H1 (cell line): Measurements from ENCODE around the gene ING4. TPM values are rescaled to one million over a fixed set of nuclear protein-coding genes. Genes with fewer than 3 reads are reported as not detected.

Experiments used
- CTCF ChIA-PET: fragments of 300-600 bp; sonication (Branson Sonifier 250); formaldehyde crosslinking; loops from one replicate; lab custom pipeline; 2021; ENCODE audit not compliant: partially characterized antibody; lab: Charles Lee
- POLR2A ChIA-PET: fragments of 300-600 bp; sonication (Branson Sonifier 250); formaldehyde crosslinking; loops from one replicate; lab custom pipeline; 2021; ENCODE audit warnings: inconsistent platforms; ENCODE audit not compliant: partially characterized antibody; lab: Charles Lee
- DNase-seq, 2 experiments: peaks; one replicate each; pipeline versions ENCODE4 v3.0.0 to v3.0.0-alpha.2; 2010 to 2022; ENCODE audit warnings: low spot score in 2 of 2, low read depth in 1 of 2, mixed read lengths in 1 of 2
- FAIRE-seq: peaks from 2 replicates; lab custom pipeline; 2011; peaks lifted over from hg19 to GRCh38; lab: Jason Lieb, UNC
- H2AFZ ChIP-seq: 2 replicates; pipeline ENCODE4 v1.8.1; 2012; ENCODE audit warnings: low read length, inconsistent platforms
- H2AK5ac ChIP-seq: 2 replicates; pipeline ENCODE4 v1.6.1; 2013; ENCODE audit warnings: low read depth, low read length
- H2BK120ac ChIP-seq: replicated peaks from 2 replicates; pipeline ENCODE3; 2013; ENCODE audit warnings: low read depth, low read length, inconsistent platforms
- H2BK12ac ChIP-seq: 2 replicates; pipeline ENCODE4 v1.6.1; 2013; ENCODE audit warnings: low read depth, low read length
- H2BK15ac ChIP-seq: 2 replicates; pipeline ENCODE4 v1.6.1; 2013; ENCODE audit warnings: low read length
- H2BK20ac ChIP-seq: 2 replicates; pipeline ENCODE4 v1.6.1; 2013; ENCODE audit warnings: low read length
- H2BK5ac ChIP-seq: 2 replicates; pipeline ENCODE4 v1.6.1; 2013; ENCODE audit warnings: low read depth, low read length
- H3K14ac ChIP-seq: 2 replicates; pipeline ENCODE4 v1.6.1; 2013; ENCODE audit warnings: inconsistent platforms; ENCODE audit not compliant: insufficient read length
- H3K18ac ChIP-seq: 2 replicates; pipeline ENCODE4 v1.6.1; 2013; ENCODE audit warnings: low read length; ENCODE audit errors: extremely low read depth
- H3K23ac ChIP-seq: 2 replicates; pipeline ENCODE4 v1.6.1; 2013; ENCODE audit warnings: inconsistent platforms; ENCODE audit not compliant: insufficient read length
- H3K23me2 ChIP-seq: 2 replicates; pipeline ENCODE4 v1.6.1; 2013; ENCODE audit warnings: low read depth, low read length
- H3K27ac ChIP-seq: 2 replicates; pipeline ENCODE4 v1.6.1; 2011; ENCODE audit warnings: low read depth, low read length, inconsistent platforms
- H3K27me3 ChIP-seq, 4 experiments: replicated peaks in 1 of 4; 1 replicate in 1 of 4; 2 replicates in 3 of 4; pipeline versions ENCODE4 v1.6.1 to v1.8.1; 2011 to 2013; ENCODE audit warnings: low read length in 3 of 4, mild to moderate bottlenecking in 3 of 4, inconsistent platforms in 2 of 4, mixed read lengths in 2 of 4, moderate library complexity in 1 of 4; ENCODE audit not compliant: control insufficient read depth in 3 of 4, insufficient read depth in 3 of 4; ENCODE audit errors: extremely low read depth in 1 of 4
- H3K36me3 ChIP-seq, 4 experiments: 2 replicates each; pipeline versions ENCODE4 v1.6.1 to v1.8.1; 2011 to 2013; ENCODE audit warnings: mild to moderate bottlenecking in 4 of 4, low read length in 3 of 4, moderate library complexity in 2 of 4, control low read depth in 1 of 4, inconsistent platforms in 1 of 4; ENCODE audit not compliant: insufficient read depth in 4 of 4, control insufficient read depth in 2 of 4
- H3K4ac ChIP-seq: replicated peaks from 2 replicates; pipeline ENCODE3; 2013; ENCODE audit warnings: low read length, low read depth, mixed read lengths, inconsistent platforms; ENCODE audit not compliant: insufficient read length
- H3K4me1 ChIP-seq, 4 experiments: replicated peaks in 1 of 4; 1 replicate in 1 of 4; 2 replicates in 3 of 4; pipeline versions ENCODE4 v1.6.1 to v1.8.1; 2011 to 2013; ENCODE audit warnings: low read length in 3 of 4, inconsistent platforms in 2 of 4, mixed read lengths in 1 of 4; ENCODE audit not compliant: insufficient read depth in 4 of 4, control insufficient read depth in 3 of 4
- H3K4me2 ChIP-seq, 2 experiments: 2 replicates each; pipeline versions ENCODE4 v1.6.1 to v1.8.1; 2011 to 2013; ENCODE audit warnings: low read depth in 2 of 2, low read length in 2 of 2, control low read depth in 1 of 2, inconsistent platforms in 1 of 2, mild to moderate bottlenecking in 1 of 2; ENCODE audit not compliant: insufficient read depth in 1 of 2
- H3K4me3 ChIP-seq, 4 experiments: fragments of 200-600, 300-600 bp in 1 of 4; sonication (generic), shearing (Covaris generic), sonication (Bioruptor Twin) in 1 of 4; 2 replicates each; pipeline versions ENCODE4 v1.5.1 to v1.8.1; 2011 to 2016; ENCODE audit warnings: low read length in 4 of 4, low read depth in 3 of 4, control low read depth in 2 of 4, inconsistent platforms in 2 of 4, mild to moderate bottlenecking in 2 of 4, mixed read lengths in 1 of 4, moderate library complexity in 1 of 4; ENCODE audit not compliant: insufficient read depth in 2 of 4; ENCODE audit errors: extremely low read depth in 1 of 4
- H3K56ac ChIP-seq: replicated peaks from 2 replicates; pipeline ENCODE3; 2013; ENCODE audit warnings: low read depth, mild to moderate bottlenecking, mixed read lengths, low read length, inconsistent platforms; ENCODE audit not compliant: insufficient read length
- H3K79me1 ChIP-seq: 2 replicates; pipeline ENCODE4 v1.6.1; 2013; ENCODE audit warnings: low read depth, low read length, control low read depth
- H3K79me2 ChIP-seq, 2 experiments: 2 replicates each; pipeline versions ENCODE4 v1.6.1 to v1.8.1; 2012 to 2013; ENCODE audit warnings: low read length in 2 of 2, mild to moderate bottlenecking in 2 of 2, inconsistent platforms in 1 of 2; ENCODE audit not compliant: insufficient read depth in 2 of 2, control insufficient read depth in 1 of 2
- H3K9ac ChIP-seq, 4 experiments: replicated peaks in 1 of 4; 1 replicate in 1 of 4; 2 replicates in 3 of 4; pipeline versions ENCODE4 v1.6.1 to v1.8.1; 2011 to 2013; ENCODE audit warnings: low read depth in 3 of 4, low read length in 3 of 4, control low read depth in 2 of 4, mild to moderate bottlenecking in 2 of 4, moderate library complexity in 2 of 4, inconsistent platforms in 1 of 4; ENCODE audit errors: extremely low read depth in 1 of 4
- H3K9me3 ChIP-seq, 2 experiments: 2 replicates each; pipeline versions ENCODE4 v1.6.1 to v1.8.1; 2012 to 2013; ENCODE audit warnings: mild to moderate bottlenecking in 2 of 2, moderate library complexity in 2 of 2, control low read depth in 1 of 2, inconsistent platforms in 1 of 2, low read depth in 1 of 2, low read length in 1 of 2, mixed read lengths in 1 of 2; ENCODE audit not compliant: insufficient read depth in 2 of 2
- H4K20me1 ChIP-seq, 2 experiments: replicated peaks in 1 of 2; 2 replicates each; pipeline versions ENCODE3 to v1.8.1; 2011 to 2013; ENCODE audit warnings: inconsistent platforms in 2 of 2, low read length in 2 of 2, mild to moderate bottlenecking in 1 of 2; ENCODE audit not compliant: insufficient read depth in 2 of 2, control insufficient read depth in 1 of 2
- H4K5ac ChIP-seq: 2 replicates; pipeline ENCODE4 v1.6.1; 2013; ENCODE audit warnings: low read length, low read depth, mixed read lengths, inconsistent platforms; ENCODE audit not compliant: insufficient read length
- H4K8ac ChIP-seq: 2 replicates; pipeline ENCODE4 v1.8.0; 2013; ENCODE audit warnings: mild to moderate bottlenecking, moderate library complexity, low read length, inconsistent platforms; ENCODE audit not compliant: insufficient read depth; ENCODE audit errors: extremely low read depth
- H4K91ac ChIP-seq: replicated peaks from 2 replicates; pipeline ENCODE3; 2013; ENCODE audit warnings: low read length, mixed read lengths, inconsistent platforms; ENCODE audit not compliant: insufficient read length
- BRCA1 ChIP-seq: IDR thresholded peaks from 2 replicates; pipeline ENCODE4 v1.6.1; 2012; ENCODE audit warnings: low read depth, low read length, improper control_type of control experiment
- CBX8 ChIP-seq: fragments of 300-800, 300-1000 bp; sonication (generic); IDR thresholded peaks from 2 replicates; pipeline ENCODE4 v1.7.1; 2016; ENCODE audit warnings: low read depth, low read length, borderline replicate concordance
- CHD1 ChIP-seq: IDR thresholded peaks from 2 replicates; pipeline ENCODE4 v1.6.1; 2012; ENCODE audit warnings: low read depth, low read length, improper control_type of control experiment
- KDM4A ChIP-seq: IDR thresholded peaks from one replicate; pipeline ENCODE4 v1.7.1; 2012; ENCODE audit warnings: low read depth, mild to moderate bottlenecking, moderate library complexity, low read length, inconsistent platforms; ENCODE audit not compliant: severe bottlenecking
- MAFK ChIP-seq: IDR thresholded peaks from 2 replicates; pipeline ENCODE4 v1.6.1; 2012; ENCODE audit warnings: low read depth, mild to moderate bottlenecking, improper control_type of control experiment, low read length
- NRF1 ChIP-seq: IDR thresholded peaks from 2 replicates; pipeline ENCODE4 v1.6.1; 2011; ENCODE audit warnings: mild to moderate bottlenecking, low read depth, low read length, improper control_type of control experiment
- SRF ChIP-seq: IDR thresholded peaks from 2 replicates; pipeline ENCODE4 v1.6.1; 2011; ENCODE audit warnings: mild to moderate bottlenecking, low read depth, low read length, moderate library complexity
- TEAD4 ChIP-seq: IDR thresholded peaks from 2 replicates; pipeline ENCODE4 v1.6.1; 2012; ENCODE audit warnings: low read depth, low read length, inconsistent platforms, mixed read lengths
- WGBS, 2 experiments: shearing (Covaris generic) in 1 of 2; methylation state at CpG; one replicate each; pipeline versions ENCODE4 v1.1.6 to v1.1.7; 2013 to 2015; ENCODE audit warnings: low lambda C conversion rate in 2 of 2, mixed read lengths in 2 of 2, inconsistent platforms in 1 of 2, low coverage in 1 of 2, missing lambda C conversion rate in 1 of 2; ENCODE audit not compliant: insufficient replicate concordance in 2 of 2, insufficient coverage in 1 of 2, insufficient read length in 1 of 2; ENCODE audit errors: extremely low coverage in 1 of 2, missing lambda C conversion rate in 1 of 2; 5-methylcytosine and 5-hydroxymethylcytosine counted together
- polyA plus RNA-seq, 7 experiments: library from polyadenylated mRNA; depleted of rRNA in 3 of 7; stranded (reverse) in 5 of 7; unstranded in 2 of 7; fragments of >200 nt in 5 of 7; fragments of 200-250 nt in 2 of 7; gene quantifications; 1 replicate in 5 of 7; 2 replicates in 1 of 7; 4 replicates in 1 of 7; pipeline versions ENCODE4 v1.2.1 to v1.2.3, GENCODE V29; 2011 to 2013; ENCODE audit warnings: missing spikeins in 2 of 7, mixed read lengths in 2 of 7
- total RNA-seq: library from RNA; stranded (reverse); fragmentation: NEBNext Ultra II Directional; extraction: Animal tissue kit (Norgen Biotek cat#: 25700); gene quantifications from 2 replicates; pipeline ENCODE4 v1.2.1, GENCODE V29; 2021

The ING4 gene
- total and polyA plus RNA-seq, 2 of the 8 experiments (the other 6 are each of a cell fraction or from before 2014, with no cell fraction given) = 22.9 to 28.6 TPM

GRCh38 chr12:6620885-6621274, 42.0 kb downstream of the ING4 start:
- Histone ChIP-seq H2BK120ac (peak overlapping the region; percentile 10), H3K23me2 (peaks cover 2% of the 10 kb centered on the region; the same call in 1 of the 2 replicates), H2BK5ac (no peak overlapping the region), H4K20me1 (no peaks in the 10 kb centered on the region), H2AK5ac (0 out of 2 replicates have a peak overlapping the region, but pooled peaks have one; percentile 41), H3K23ac (no peak overlapping the region), H3K79me2 (no peaks in the 10 kb centered on the region), H4K91ac (peak overlapping the region; percentile 88), H3K4ac (peak overlapping the region; percentile 94), H3K18ac (peak overlapping the region; percentile 9; the same call in 1 of the 2 replicates), H3K4me3 (peak overlapping the region in 1 of 4 experiments; percentile 52; a peak in 1 of 8 replicates), H3K27ac (no peak overlapping the region), H3K36me3 (no peaks in the 10 kb centered on the region), H4K8ac (peak overlapping the region; percentile 92; the same call in 1 of the 2 replicates), H3K79me1 (no peaks in the 10 kb centered on the region), H3K14ac (no peak overlapping the region), H3K9me3 (no peaks in the 10 kb centered on the region; a peak in 1 of 4 replicates), H3K4me2 (peak overlapping the region in 1 of 2 experiments; percentile 72; a peak in 3 of 4 replicates), H2BK15ac (no peak overlapping the region), H2BK12ac (peak overlapping the region; percentile 4; the same call in 1 of the 2 replicates), H2AFZ (peak overlapping the region; percentile 55; the same call in 1 of the 2 replicates), H4K5ac (peak overlapping the region; percentile 61), H3K27me3 (peaks cover 4 to 27% (median 21%) of the 10 kb centered on the region in 4 experiments; a peak in 6 of 7 replicates), H3K56ac (no peak overlapping the region), H3K4me1 (peaks cover 3 to 7% (median 6%) of the 10 kb centered on the region in 4 experiments; a peak in 6 of 7 replicates), H2BK20ac (no peak overlapping the region), H3K9ac (no peak overlapping the region)
- 95% methylated on average over 28 of the region's 29 CpGs; no CpG with 5 or more reads in 1 of the 2 experiments for WGBS, 2 experiments
- DNase-seq (no peak), FAIRE-seq (no peak)
- CTCF ChIA-PET = interaction anchor here (0.6 to 8.7 kb wide), 40 partner anchors 8 to 248 kb away, joined by 3 to 146 read pairs (median 4); partner anchors contain the start of genes ACRBP, COPS7A, GPR162 and LPAR5
- POLR2A ChIA-PET = interaction anchor here (0.7 to 4.2 kb wide), 16 partner anchors 11 to 133 kb away, joined by 3 to 18 read pairs (median 5); partner anchors contain the start of genes ACRBP, GAPDH, LPAR5 and ZNF384
- TF ChIP-seq TEAD4 = no peak
- no peak for TF ChIP-seq CHD1
- TF ChIP-seq BRCA1 = no peak
- no peak for TF ChIP-seq MAFK
- TF ChIP-seq CBX8 = no peak
- no peak for TF ChIP-seq NRF1
- TF ChIP-seq KDM4A = peak; percentile 40
- no peak for TF ChIP-seq SRF
